Peyer's patch (tissue), 4 donors: Measurements from ENCODE around the gene LAMC1.

Experiments used
- CTCF ChIP-seq, 6 experiments: fragments of 450-650 bp in 4 of 6; fragments of 200-600 bp in 2 of 6; sonication (generic) in 1 of 6; IDR thresholded peaks; one replicate each; pipeline ENCODE4 v1.5.1; 2017 to 2019; ENCODE audit warnings: antibody characterized with exemption in 6 of 6, mild to moderate bottlenecking in 3 of 6, moderate library complexity in 1 of 6
- POLR2A ChIP-seq, 2 donors: fragments of 450-650 bp; IDR thresholded peaks; one replicate each; pipeline ENCODE4 v1.5.1; 2017; ENCODE audit warnings: antibody characterized with exemption in 2 of 2, mild to moderate bottlenecking in 2 of 2, moderate library complexity in 2 of 2

DNA sequence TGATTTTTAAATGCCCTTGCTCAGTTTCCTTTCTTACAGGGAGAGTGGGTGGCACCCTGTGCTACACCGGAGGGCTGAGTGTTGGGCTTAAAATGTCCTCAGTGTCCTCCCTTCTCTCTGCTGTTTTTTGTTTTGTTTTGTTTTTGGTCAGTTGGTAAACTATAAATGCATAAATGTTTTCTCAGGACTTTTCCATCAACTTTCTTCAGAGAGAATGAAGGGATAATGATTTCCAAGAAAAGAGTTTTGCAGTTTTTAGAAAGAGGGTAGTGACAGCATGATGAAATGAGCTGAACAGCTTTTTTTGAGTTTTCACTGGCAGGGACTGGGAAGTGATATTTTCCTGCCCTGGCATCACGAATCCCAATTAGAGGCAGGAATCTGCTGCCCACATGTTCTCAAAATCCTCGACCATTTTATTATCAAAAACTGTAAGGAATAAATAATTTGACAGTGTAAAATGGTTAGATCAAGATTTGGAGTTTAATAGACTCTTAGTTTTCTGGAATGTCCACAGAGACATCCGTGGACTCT, 15.2 kb downstream of the LAMC1 start:
- TF ChIP-seq POLR2A (IDR thresholded peaks at IDR 0.05) (no peak), CTCF (IDR thresholded peaks at IDR 0.05) (no peak)
